HCT116 (cell line): ENCODE measurements around the gene ALDH4A1. TPM values are rescaled to one million over a fixed set of nuclear protein-coding genes. Genes with fewer than 3 reads are reported as not detected.

Experiments used
- ATAC-seq: fragments of 200-7000 bp; cut with Tn5 transposase; 2 replicates; pipeline ENCODE4 v1.9.1; 2020; ENCODE audit warnings: mild to moderate bottlenecking, moderate library complexity
- BruUV-seq: library from RNA; stranded (reverse); fragments of 400-500 nt; replicated peaks from 2 replicates; lab custom pipeline; 2021; lab: Mats Ljungman, UMichigan
- CTCF ChIA-PET: fragments of 300-600 bp; sonication (Branson Sonifier 250); formaldehyde crosslinking; loops from one replicate; lab custom pipeline; 2021; ENCODE audit warnings: antibody characterized with exemption; lab: Charles Lee
- POLR2A ChIA-PET: fragments of 300-600, 350-600 bp; sonication (Branson Sonifier 250); formaldehyde crosslinking; loops from one replicate; lab custom pipeline; 2021; ENCODE audit warnings: antibody characterized with exemption; lab: Charles Lee
- RAD21 ChIA-PET, 2 experiments: fragments of 300-600 bp; sonication (Branson Sonifier 250); formaldehyde crosslinking; loops; one replicate each; lab custom pipeline; 2023; ENCODE audit warnings: low total read pairs in 2 of 2; ENCODE audit not compliant: uncharacterized antibody in 2 of 2, unreplicated experiment in 2 of 2, low non-redundant PET in 1 of 2; lab: Charles Lee
- DNase-seq: peaks from one replicate; pipeline ENCODE4 v3.0.0-alpha.2; 2010; ENCODE audit warnings: low read depth, low spot score
- H2AFZ ChIP-seq: fragments of 200-600 bp; shearing (Covaris generic), sonication (generic); 2 replicates; pipeline ENCODE4 v1.6.1; 2017; ENCODE audit warnings: low read depth, mixed run types, mixed read lengths, antibody characterized with exemption, low read length; ENCODE audit not compliant: poor library complexity, severe bottlenecking
- H3K27ac ChIP-seq: 2 replicates; pipeline ENCODE4 v1.5.1; 2012; ENCODE audit warnings: low read depth, low read length
- H3K27me3 ChIP-seq: fragments of 200-600 bp; sonication (generic); 2 replicates; pipeline ENCODE4 v1.6.1; 2016; ENCODE audit warnings: mixed run types, low read length, mixed read lengths; ENCODE audit not compliant: insufficient read depth
- H3K36me3 ChIP-seq, 2 experiments: fragments of 200-500 bp in 1 of 2; fragments of 200-600 bp in 1 of 2; sonication (Bioruptor generic) in 1 of 2; sonication (generic) in 1 of 2; 2 replicates each; pipeline versions ENCODE4 v1.5.1 to v1.6.1; 2014 to 2016; ENCODE audit warnings: low read length in 2 of 2, inconsistent platforms in 1 of 2, mixed read lengths in 1 of 2, mixed run types in 1 of 2; ENCODE audit not compliant: insufficient read depth in 2 of 2, control insufficient read depth in 1 of 2
- H3K4me1 ChIP-seq, 2 experiments: fragments of 200-600 bp in 1 of 2; sonication (generic) in 1 of 2; 2 replicates each; pipeline versions ENCODE4 v1.5.1 to v1.6.1; 2012 to 2017; ENCODE audit warnings: low read length in 2 of 2, inconsistent platforms in 1 of 2, mild to moderate bottlenecking in 1 of 2, mixed read lengths in 1 of 2, mixed run types in 1 of 2, moderate library complexity in 1 of 2; ENCODE audit not compliant: insufficient read depth in 2 of 2, control insufficient read depth in 1 of 2
- H3K4me2 ChIP-seq: fragments of 200-600 bp; sonication (generic); 2 replicates; pipeline ENCODE4 v1.6.1; 2017; ENCODE audit warnings: mixed run types, low read length, mixed read lengths
- H3K4me3 ChIP-seq, 2 experiments: fragments of 200-600 bp in 1 of 2; sonication (generic) in 1 of 2; replicated peaks in 1 of 2; 2 replicates each; pipeline ENCODE4 v1.5.1; 2011 to 2016; ENCODE audit warnings: low read length in 2 of 2, control low read depth in 1 of 2, low read depth in 1 of 2, mild to moderate bottlenecking in 1 of 2, mixed read lengths in 1 of 2, mixed run types in 1 of 2
- H3K79me2 ChIP-seq: fragments of 200-600 bp; sonication (generic); 2 replicates; pipeline ENCODE4 v1.6.1; 2017; ENCODE audit warnings: mild to moderate bottlenecking, mixed run types, low read length, moderate library complexity, mixed read lengths; ENCODE audit not compliant: insufficient read depth
- H3K9ac ChIP-seq: fragments of 200-600 bp; sonication (generic); 2 replicates; pipeline ENCODE4 v1.6.1; 2016; ENCODE audit warnings: low read length, mixed read lengths
- H3K9me2 ChIP-seq: fragments of 200-600 bp; sonication (generic), shearing (Covaris generic); 2 replicates; pipeline ENCODE4 v1.6.1; 2017; ENCODE audit warnings: mixed run types, mild to moderate bottlenecking, moderate library complexity; ENCODE audit not compliant: insufficient read depth
- H3K9me3 ChIP-seq, 2 experiments: fragments of 200-500 bp in 1 of 2; fragments of 200-600 bp in 1 of 2; sonication (Bioruptor generic) in 1 of 2; sonication (generic) in 1 of 2; 2 replicates each; pipeline ENCODE4 v1.6.1; 2014 to 2017; ENCODE audit warnings: low read length in 2 of 2, mixed read lengths in 2 of 2, inconsistent platforms in 1 of 2, low read depth in 1 of 2, mild to moderate bottlenecking in 1 of 2, mixed run types in 1 of 2, moderate library complexity in 1 of 2; ENCODE audit not compliant: control insufficient read depth in 1 of 2, insufficient read depth in 1 of 2
- H4K20me1 ChIP-seq: fragments of 200-600 bp; sonication (generic), shearing (Covaris generic); 2 replicates; pipeline ENCODE4 v1.6.1; 2017; ENCODE audit warnings: mixed run types, mild to moderate bottlenecking, moderate library complexity; ENCODE audit not compliant: insufficient read depth
- ATF3 ChIP-seq: IDR thresholded peaks from 2 replicates; pipeline ENCODE4 v1.6.1; 2012
- CBX3 ChIP-seq: IDR thresholded peaks from 2 replicates; pipeline ENCODE4 v1.6.1; 2012; ENCODE audit warnings: low read depth
- CEBPB ChIP-seq: IDR thresholded peaks from 2 replicates; pipeline ENCODE4 v1.6.1; 2012; ENCODE audit warnings: low read depth
- EGR1 ChIP-seq: IDR thresholded peaks from 2 replicates; pipeline ENCODE4 v1.6.1; 2012; ENCODE audit warnings: low read depth
- EZH2 ChIP-seq: fragments of 200-600 bp; sonication (generic); IDR thresholded peaks from 2 replicates; pipeline ENCODE4 v1.6.1; 2017; ENCODE audit warnings: antibody characterized with exemption, mixed run types
- EZH2phosphoT487 ChIP-seq: fragments of 200-600 bp; IDR thresholded peaks from 2 replicates; pipeline ENCODE4 v1.6.1; 2018; ENCODE audit warnings: antibody characterized with exemption, borderline replicate concordance
- FOSL1 ChIP-seq: IDR thresholded peaks from 2 replicates; pipeline ENCODE4 v1.6.1; 2012; ENCODE audit warnings: low read depth
- JUND ChIP-seq: IDR thresholded peaks from 2 replicates; pipeline ENCODE4 v1.6.1; 2012
- MAX ChIP-seq: IDR thresholded peaks from 2 replicates; pipeline ENCODE4 v1.6.1; 2012
- POLR2AphosphoS5 ChIP-seq: IDR thresholded peaks from 2 replicates; pipeline ENCODE4 v1.6.1; 2011; ENCODE audit warnings: mild to moderate bottlenecking, low read depth, low read length, moderate library complexity
- RAD21 ChIP-seq: IDR thresholded peaks from 2 replicates; pipeline ENCODE4 v1.6.1; 2012; ENCODE audit warnings: low read depth, mild to moderate bottlenecking
- REST ChIP-seq: IDR thresholded peaks from 2 replicates; pipeline ENCODE4 v1.6.1; 2012; ENCODE audit warnings: low read depth
- SIN3A ChIP-seq: IDR thresholded peaks from 2 replicates; pipeline ENCODE4 v1.6.1; 2012; ENCODE audit warnings: low read depth
- SP1 ChIP-seq: IDR thresholded peaks from 2 replicates; pipeline ENCODE4 v1.6.1; 2012; ENCODE audit warnings: low read depth
- SRF ChIP-seq: IDR thresholded peaks from 2 replicates; pipeline ENCODE4 v1.6.1; 2012; ENCODE audit warnings: low read depth
- TCF7L2 ChIP-seq: IDR thresholded peaks from 2 replicates; pipeline ENCODE4 v1.7.0; 2011; ENCODE audit warnings: borderline replicate concordance, inconsistent platforms; ENCODE audit not compliant: insufficient read depth, insufficient read length; ENCODE audit errors: extremely low read depth
- YY1 ChIP-seq: IDR thresholded peaks from 2 replicates; pipeline ENCODE4 v1.6.1; 2011; ENCODE audit warnings: low read length, low read depth, moderate library complexity, mild to moderate bottlenecking; ENCODE audit not compliant: insufficient replicate concordance; ENCODE audit errors: extremely low read depth
- ZNF274 ChIP-seq: fragments of 200-500 bp; sonication (Bioruptor generic); IDR thresholded peaks from 2 replicates; pipeline ENCODE4 v1.6.1; 2014; ENCODE audit warnings: mild to moderate bottlenecking, low read depth, low read length, inconsistent platforms
- intact Hi-C: fragments of 100-400 bp; cut with micrococcal nuclease; formaldehyde crosslinking; loops from 2 replicates; pipeline ENCODE4 v1.10.0; 2022
- total RNA-seq: library from RNA; stranded (reverse); gene quantifications from one replicate; pipeline ENCODE4 v1.2.1, GENCODE V29; 2021; ENCODE audit not compliant: unreplicated experiment

ALDH4A1 gene
- total RNA-seq, 1 experiment from 2014 or later: 12.6 TPM

GRCh38 chr1:18929686-18930085, 27.3 kb upstream of the ALDH4A1 start:
- Histone ChIP-seq H3K27me3 (no peaks in the 10 kb centered on the region), H2AFZ (no peak overlapping the region), H3K4me1 (peaks cover 28 to 75% of the 10 kb centered on the region in 2 experiments), H3K9me2 (no peaks in the 10 kb centered on the region), H3K27ac (no peak overlapping the region), H3K4me3 (no peak overlapping the region), H3K9ac (no peak overlapping the region), H3K36me3 (no peaks in the 10 kb centered on the region), H3K4me2 (no peak overlapping the region), H3K9me3 (no peaks in the 10 kb centered on the region), H4K20me1 (no peaks in the 10 kb centered on the region), H3K79me2 (peaks cover 86% of the 10 kb centered on the region)
- no TSS peak for BruUV-seq
- no peak for ATAC-seq
- CTCF ChIA-PET: interaction anchor here (4.8 kb wide), 1 partner anchor 16 kb away, joined by 36 read pairs; no protein-coding TSS in a partner anchor
- intact Hi-C loops: no loop called here
- RAD21 ChIA-PET: no interaction called here
- TF ChIP-seq CEBPB (no peak), YY1 (no peak), CBX3 (no peak), EZH2phosphoT487 (no peak), JUND (no peak), SP1 (no peak), SIN3A (no peak), RAD21 (no peak), EGR1 (no peak), ZNF274 (no peak), SRF (no peak), ATF3 (no peak), FOSL1 (no peak), EZH2 (no peak), REST (no peak), MAX (no peak), POLR2AphosphoS5 (no peak), TCF7L2 (no peak)
- DNase-seq: no peak
- POLR2A ChIA-PET: no interaction called here
